IPS DF 6.9 (cell line): Measurements from ENCODE around the gene CRB2.

Source experiments
- DNase-seq: peaks from one replicate; pipeline ENCODE4 v3.0.0-alpha.2; 2013; ENCODE audit warnings: low read depth, low spot score
- H3K27ac ChIP-seq: one replicate; pipeline ENCODE4 v1.5.1; 2013; ENCODE audit warnings: low read length, control low read depth
- H3K27me3 ChIP-seq: 2 replicates; pipeline ENCODE4 v1.6.1; 2013; ENCODE audit warnings: mild to moderate bottlenecking, low read length; ENCODE audit not compliant: control insufficient read depth, insufficient read depth
- H3K36me3 ChIP-seq: 2 replicates; pipeline ENCODE4 v1.6.1; 2013; ENCODE audit warnings: low read length; ENCODE audit not compliant: control insufficient read depth, insufficient read depth
- H3K4me1 ChIP-seq: 2 replicates; pipeline ENCODE4 v1.6.1; 2013; ENCODE audit warnings: low read length; ENCODE audit not compliant: control insufficient read depth, insufficient read depth
- H3K4me3 ChIP-seq: 2 replicates; pipeline ENCODE4 v1.5.1; 2013; ENCODE audit warnings: mild to moderate bottlenecking, low read length
- H3K9me3 ChIP-seq: 2 replicates; pipeline ENCODE4 v1.6.1; 2013; ENCODE audit warnings: low read length, inconsistent platforms; ENCODE audit not compliant: control insufficient read depth, insufficient read depth
- WGBS: extraction: QIAGEN DNeasy Blood & Tissue Kit; methylation state at CpG from one replicate; pipeline ENCODE4 v1.1.7; 2013; ENCODE audit warnings: mixed read lengths, missing lambda C conversion rate; ENCODE audit not compliant: insufficient read length, insufficient coverage; 5-methylcytosine and 5-hydroxymethylcytosine counted together

Gene CRB2

GRCh38 chr9:123372766-123373446, 16.9 kb downstream of the CRB2 start:
- Histone ChIP-seq H3K27me3 (peaks cover 15% of the 10 kb centered on the region; the same call in 1 of the 2 replicates), H3K4me3 (peak overlapping the region; percentile 20; the same call in 1 of the 2 replicates), H3K4me1 (peaks cover 7% of the 10 kb centered on the region), H3K36me3 (peaks cover 2% of the 10 kb centered on the region; the same call in 1 of the 2 replicates), H3K9me3 (no peaks in the 10 kb centered on the region), H3K27ac (no peak overlapping the region)
- WGBS, result no CpG with 5 or more reads among the region's 58 CpGs
- DNase-seq, result no peak

GRCh38 chr9:123373447-123373923, 17.5 kb downstream of the CRB2 start:
- Histone ChIP-seq H3K36me3 (peaks cover 2% of the 10 kb centered on the region; the same call in 1 of the 2 replicates), H3K9me3 (no peaks in the 10 kb centered on the region), H3K27me3 (peaks cover 15% of the 10 kb centered on the region; the same call in 1 of the 2 replicates), H3K27ac (no peak overlapping the region), H3K4me1 (peaks cover 7% of the 10 kb centered on the region), H3K4me3 (peak overlapping the region; percentile 20; the same call in 1 of the 2 replicates)
- no peak for DNase-seq
- no CpG with 5 or more reads among the region's 60 CpGs for WGBS

GRCh38 chr9:123373946-123374345, 17.9 kb downstream of the CRB2 start:
- peaks cover 7% of the 10 kb centered on the region for H3K4me1 ChIP-seq
- H3K9me3 ChIP-seq, result no peaks in the 10 kb centered on the region
- peaks cover 15% of the 10 kb centered on the region; the same call in 1 of the 2 replicates for H3K27me3 ChIP-seq
- peaks cover 2% of the 10 kb centered on the region; the same call in 1 of the 2 replicates for H3K36me3 ChIP-seq
- H3K4me3 ChIP-seq, result peak overlapping the region; percentile 2; the same call in 1 of the 2 replicates
- DNase-seq, result no peak
- no CpG with 5 or more reads among the region's 10 CpGs for WGBS
- H3K27ac ChIP-seq, result no peak overlapping the region

GRCh38 chr9:123375469-123376132, 19.6 kb downstream of the CRB2 start:
- Histone ChIP-seq H3K4me3 (no peak overlapping the region), H3K9me3 (no peaks in the 10 kb centered on the region), H3K36me3 (peaks cover 2% of the 10 kb centered on the region; the same call in 1 of the 2 replicates), H3K27me3 (peaks cover 15% of the 10 kb centered on the region; the same call in 1 of the 2 replicates), H3K27ac (no peak overlapping the region), H3K4me1 (peaks cover 7% of the 10 kb centered on the region)
- DNase-seq, result no peak
- WGBS, result no CpG with 5 or more reads among the region's 14 CpGs

GRCh38 chr9:123376218-123377071, 20.4 kb downstream of the CRB2 start:
- Histone ChIP-seq H3K4me3 (no peak overlapping the region), H3K27ac (no peak overlapping the region), H3K9me3 (no peaks in the 10 kb centered on the region), H3K27me3 (peaks cover 15% of the 10 kb centered on the region; the same call in 1 of the 2 replicates), H3K36me3 (peaks cover 2% of the 10 kb centered on the region; the same call in 1 of the 2 replicates), H3K4me1 (peaks cover 7% of the 10 kb centered on the region)
- no peak for DNase-seq
- no CpG with 5 or more reads among the region's 24 CpGs for WGBS

GRCh38 chr9:123377211-123377971, 21.4 kb downstream of the CRB2 start:
- DNase-seq, result no peak

GRCh38 chr9:123378025-123378424, 22.0 kb downstream of the CRB2 start:
- Histone ChIP-seq H3K27me3 (peaks cover 3% of the 10 kb centered on the region; the same call in 1 of the 2 replicates), H3K36me3 (peaks cover 2% of the 10 kb centered on the region; the same call in 1 of the 2 replicates), H3K9me3 (no peaks in the 10 kb centered on the region), H3K27ac (no peak overlapping the region), H3K4me1 (peaks cover 5% of the 10 kb centered on the region), H3K4me3 (no peak overlapping the region)
- DNase-seq, result no peak
- WGBS, result no CpG with 5 or more reads among the region's 10 CpGs

More at GRCh38 chr9:123377211-123377971, 21.4 kb downstream of the CRB2 start:
- WGBS, result no CpG with 5 or more reads among the region's 21 CpGs
- no peak overlapping the region for H3K27ac ChIP-seq
- H3K4me1 ChIP-seq, result peaks cover 7% of the 10 kb centered on the region
- H3K27me3 ChIP-seq, result peaks cover 9% of the 10 kb centered on the region; the same call in 1 of the 2 replicates
- H3K36me3 ChIP-seq, result peaks cover 2% of the 10 kb centered on the region; the same call in 1 of the 2 replicates
- H3K9me3 ChIP-seq, result no peaks in the 10 kb centered on the region
- no peak overlapping the region for H3K4me3 ChIP-seq

- no peaks in the 10 kb centered on the region; the same call in 1 of the 2 replicates for H3K4me1 ChIP-seq
- no peak overlapping the region for H3K27ac ChIP-seq
- no peak for DNase-seq
- H3K4me3 ChIP-seq, result no peak overlapping the region
- H3K27me3 ChIP-seq, result no peaks in the 10 kb centered on the region
- H3K9me3 ChIP-seq, result no peaks in the 10 kb centered on the region
- WGBS, result no CpG with 5 or more reads among the region's 30 CpGs
- peaks cover 2% of the 10 kb centered on the region; the same call in 1 of the 2 replicates for H3K36me3 ChIP-seq
These were observed 23.1 kb downstream of the CRB2 start for GRCh38 chr9:123378956-123379660.
